Liver (tissue), 3 donors: ENCODE results near the gene KCNIP4.

ENCODE experiments used
- EGR1 ChIP-seq, 2 donors: IDR thresholded peaks; 2 replicates each; pipeline ENCODE4 v1.6.1; 2016 to 2018; ENCODE audit warnings: antibody characterized with exemption in 2 of 2, low read depth in 2 of 2
- RAD21 ChIP-seq, 2 donors: IDR thresholded peaks; 2 replicates each; pipeline ENCODE4 v1.6.1; 2016; ENCODE audit warnings: antibody characterized with exemption in 2 of 2, mild to moderate bottlenecking in 2 of 2
- RXRA ChIP-seq, 2 donors: IDR thresholded peaks; 2 replicates each; pipeline ENCODE4 v1.6.1; 2017 to 2018; ENCODE audit warnings: antibody characterized with exemption in 2 of 2, mild to moderate bottlenecking in 1 of 2
- TAF1 ChIP-seq: conservative IDR thresholded peaks from 2 replicates; pipeline ENCODE4 v1.6.1; 2016; ENCODE audit warnings: antibody characterized with exemption, mild to moderate bottlenecking
- TF ChIP-seq, protein P1 (sequence below): fragments of 150-350 bp; IDR thresholded peaks from 2 replicates; pipeline ENCODE4 v1.5.1; 2017; ENCODE audit warnings: improper control_type of control experiment, low read depth, low read length; ENCODE audit not compliant: missing input control
- TF ChIP-seq, protein P2 (sequence below): IDR thresholded peaks from 2 replicates; pipeline ENCODE4 v1.6.1; 2016; ENCODE audit warnings: antibody characterized with exemption
- TF ChIP-seq, protein P3 (sequence below): IDR thresholded peaks from 2 replicates; pipeline ENCODE4 v1.6.1; 2016; ENCODE audit warnings: antibody characterized with exemption, mild to moderate bottlenecking
- TF ChIP-seq, protein P4 (sequence below): IDR thresholded peaks from 2 replicates; pipeline ENCODE4 v1.6.1; 2016; ENCODE audit warnings: antibody characterized with exemption
- donor health status: healthy.
- donor health status: healthy.

DNA sequence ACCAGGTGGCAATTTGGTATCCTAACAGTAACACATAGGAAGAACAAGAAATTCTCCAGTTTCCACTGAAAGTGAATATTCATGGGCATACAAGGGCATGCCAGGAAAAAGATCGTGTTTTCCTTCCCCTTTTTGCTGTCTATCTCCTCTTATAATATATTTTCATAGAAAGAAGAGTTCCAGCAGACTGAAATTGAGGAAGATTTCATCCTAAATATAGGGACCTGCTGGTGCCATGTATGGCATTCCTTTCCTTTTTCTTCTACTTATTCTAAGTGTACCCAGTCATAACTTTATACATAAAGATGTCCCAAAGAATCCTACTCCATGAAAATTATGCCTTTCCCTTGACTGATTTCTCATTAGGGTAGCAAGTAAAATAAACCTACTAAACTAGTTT is 40.8 kb upstream of the KCNIP4 start:
- TF ChIP-seq, protein P1, sequence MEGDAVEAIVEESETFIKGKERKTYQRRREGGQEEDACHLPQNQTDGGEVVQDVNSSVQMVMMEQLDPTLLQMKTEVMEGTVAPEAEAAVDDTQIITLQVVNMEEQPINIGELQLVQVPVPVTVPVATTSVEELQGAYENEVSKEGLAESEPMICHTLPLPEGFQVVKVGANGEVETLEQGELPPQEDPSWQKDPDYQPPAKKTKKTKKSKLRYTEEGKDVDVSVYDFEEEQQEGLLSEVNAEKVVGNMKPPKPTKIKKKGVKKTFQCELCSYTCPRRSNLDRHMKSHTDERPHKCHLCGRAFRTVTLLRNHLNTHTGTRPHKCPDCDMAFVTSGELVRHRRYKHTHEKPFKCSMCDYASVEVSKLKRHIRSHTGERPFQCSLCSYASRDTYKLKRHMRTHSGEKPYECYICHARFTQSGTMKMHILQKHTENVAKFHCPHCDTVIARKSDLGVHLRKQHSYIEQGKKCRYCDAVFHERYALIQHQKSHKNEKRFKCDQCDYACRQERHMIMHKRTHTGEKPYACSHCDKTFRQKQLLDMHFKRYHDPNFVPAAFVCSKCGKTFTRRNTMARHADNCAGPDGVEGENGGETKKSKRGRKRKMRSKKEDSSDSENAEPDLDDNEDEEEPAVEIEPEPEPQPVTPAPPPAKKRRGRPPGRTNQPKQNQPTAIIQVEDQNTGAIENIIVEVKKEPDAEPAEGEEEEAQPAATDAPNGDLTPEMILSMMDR: no peak
- TF ChIP-seq, protein P2, sequence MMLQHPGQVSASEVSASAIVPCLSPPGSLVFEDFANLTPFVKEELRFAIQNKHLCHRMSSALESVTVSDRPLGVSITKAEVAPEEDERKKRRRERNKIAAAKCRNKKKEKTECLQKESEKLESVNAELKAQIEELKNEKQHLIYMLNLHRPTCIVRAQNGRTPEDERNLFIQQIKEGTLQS: no peak
- TF ChIP-seq, protein P3, sequence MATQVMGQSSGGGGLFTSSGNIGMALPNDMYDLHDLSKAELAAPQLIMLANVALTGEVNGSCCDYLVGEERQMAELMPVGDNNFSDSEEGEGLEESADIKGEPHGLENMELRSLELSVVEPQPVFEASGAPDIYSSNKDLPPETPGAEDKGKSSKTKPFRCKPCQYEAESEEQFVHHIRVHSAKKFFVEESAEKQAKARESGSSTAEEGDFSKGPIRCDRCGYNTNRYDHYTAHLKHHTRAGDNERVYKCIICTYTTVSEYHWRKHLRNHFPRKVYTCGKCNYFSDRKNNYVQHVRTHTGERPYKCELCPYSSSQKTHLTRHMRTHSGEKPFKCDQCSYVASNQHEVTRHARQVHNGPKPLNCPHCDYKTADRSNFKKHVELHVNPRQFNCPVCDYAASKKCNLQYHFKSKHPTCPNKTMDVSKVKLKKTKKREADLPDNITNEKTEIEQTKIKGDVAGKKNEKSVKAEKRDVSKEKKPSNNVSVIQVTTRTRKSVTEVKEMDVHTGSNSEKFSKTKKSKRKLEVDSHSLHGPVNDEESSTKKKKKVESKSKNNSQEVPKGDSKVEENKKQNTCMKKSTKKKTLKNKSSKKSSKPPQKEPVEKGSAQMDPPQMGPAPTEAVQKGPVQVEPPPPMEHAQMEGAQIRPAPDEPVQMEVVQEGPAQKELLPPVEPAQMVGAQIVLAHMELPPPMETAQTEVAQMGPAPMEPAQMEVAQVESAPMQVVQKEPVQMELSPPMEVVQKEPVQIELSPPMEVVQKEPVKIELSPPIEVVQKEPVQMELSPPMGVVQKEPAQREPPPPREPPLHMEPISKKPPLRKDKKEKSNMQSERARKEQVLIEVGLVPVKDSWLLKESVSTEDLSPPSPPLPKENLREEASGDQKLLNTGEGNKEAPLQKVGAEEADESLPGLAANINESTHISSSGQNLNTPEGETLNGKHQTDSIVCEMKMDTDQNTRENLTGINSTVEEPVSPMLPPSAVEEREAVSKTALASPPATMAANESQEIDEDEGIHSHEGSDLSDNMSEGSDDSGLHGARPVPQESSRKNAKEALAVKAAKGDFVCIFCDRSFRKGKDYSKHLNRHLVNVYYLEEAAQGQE: no peak
- TF ChIP-seq, protein P4, sequence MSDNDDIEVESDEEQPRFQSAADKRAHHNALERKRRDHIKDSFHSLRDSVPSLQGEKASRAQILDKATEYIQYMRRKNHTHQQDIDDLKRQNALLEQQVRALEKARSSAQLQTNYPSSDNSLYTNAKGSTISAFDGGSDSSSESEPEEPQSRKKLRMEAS: no peak
- TF ChIP-seq RXRA (IDR thresholded peaks at IDR 0.05) (no peak), TAF1 (no peak), RAD21 (IDR thresholded peaks at IDR 0.05) (no peak), EGR1 (IDR thresholded peaks at IDR 0.05; ENCODE audit: low read depth in 2 of 2) (no peak)
